ENCODE measurements around the gene AKAP10.
"Not testable (repeated sequence)": the region's sequence is repeated elsewhere in the genome, so short reads cannot be mapped to it uniquely, and the experiment has no call there.

The AKAP10 gene

GRCh38 chr17:19868079-19868395, 109.6 kb downstream of the AKAP10 start:
- DNase-seq (ENCODE audit: low spot score): no peak

- DNase-seq (ENCODE audit: low spot score): peak; percentile 41
Observed at GRCh38 chr17:19867329-19868078, 110.1 kb downstream of the AKAP10 start, which contains the start of gene ULK2. TSS of gene ULK2 (minus strand) at chr17:19867936. CDS start at chr17:19867417, 519 bp downstream.

GRCh38 chr17:19867079-19867328, 110.6 kb downstream of the AKAP10 start:
- peak; percentile 57 for DNase-seq (ENCODE audit: low spot score)

- no peak for DNase-seq (ENCODE audit: low spot score)
Observed at GRCh38 chr17:19865021-19865420, 112.6 kb downstream of the AKAP10 start.

GRCh38 chr17:19860647-19861177, 116.9 kb downstream of the AKAP10 start:
- not testable (repeated sequence) for DNase-seq (ENCODE audit: low spot score)

- no peak for DNase-seq (ENCODE audit: low spot score)
Observed at GRCh38 chr17:19857640-19858039, 120.0 kb downstream of the AKAP10 start.

Data from HuH-7.5 (cell line).